Left lung (tissue), 10 donors: ENCODE data around the gene TGFB2. TPM values are rescaled to one million over a fixed set of nuclear protein-coding genes. Genes with fewer than 3 reads are reported as not detected.

Source experiments
- ATAC-seq: fragments of 200-7000 bp; cut with Tn5 transposase; one replicate; pipeline ENCODE4 v1.9.1; 2020; ENCODE audit warnings: moderate library complexity
- DNase-seq, 4 donors: peaks; one replicate each; pipeline ENCODE4 v3.0.0-alpha.2; 2013 to 2020
- H3K27ac ChIP-seq, 2 donors: fragments of 200-600 bp; sonication (generic) in 1 of 2; one replicate each; pipeline versions ENCODE4 v1.5.0 to v1.8.0; 2020 to 2021
- H3K27me3 ChIP-seq, 2 donors: fragments of 200-600 bp; sonication (generic) in 1 of 2; one replicate each; pipeline versions ENCODE4 v1.5.0 to v1.8.0; 2020 to 2021
- H3K36me3 ChIP-seq, 2 donors: fragments of 200-600 bp; sonication (generic) in 1 of 2; one replicate each; pipeline versions ENCODE4 v1.5.0 to v1.8.0; 2020 to 2021
- H3K4me1 ChIP-seq, 2 donors: fragments of 200-600 bp; one replicate each; pipeline ENCODE4 v1.8.0; 2021
- H3K4me3 ChIP-seq, 2 donors: fragments of 200-600 bp; sonication (generic) in 1 of 2; one replicate each; pipeline versions ENCODE4 v1.5.0 to v1.8.0; 2020 to 2021; ENCODE audit warnings: mild to moderate bottlenecking in 1 of 2
- H3K9me3 ChIP-seq, 2 donors: fragments of 200-600 bp; sonication (generic) in 1 of 2; one replicate each; pipeline versions ENCODE4 v1.5.0 to v1.8.0; 2020 to 2021
- CTCF ChIP-seq, 2 donors: fragments of 200-600 bp; sonication (generic) in 1 of 2; IDR thresholded peaks; one replicate each; pipeline versions ENCODE4 v1.5.0 to v1.8.0; 2021; ENCODE audit warnings: antibody characterized with exemption in 2 of 2
- intact Hi-C, 2 donors: fragments of 100-400 bp; cut with DNase I; formaldehyde crosslinking; loops; one replicate each; pipeline versions ENCODE4 v1.11.2 to v1.14.2; 2022
- polyA plus RNA-seq, 6 donors: library from polyadenylated mRNA; unstranded; fragments of 120-200 nt; gene quantifications; one replicate each; pipeline ENCODE4 v1.2.1, GENCODE V29; 2013; ENCODE audit not compliant: insufficient read length in 6 of 6
- total RNA-seq, 2 donors: library from RNA; stranded (reverse); fragmentation: NEBNext Ultra II Directional; extraction: Animal tissue kit (Norgen Biotek cat#: 25700); gene quantifications; one replicate each; pipeline ENCODE4 v1.2.1, GENCODE V29; 2021
- donor health status: DM: no; HTN: yes; CAD: no.
- donor health status: DM: no; HTN: no; CAD: no.

Gene TGFB2
- total and polyA plus RNA-seq, 8 donors = 9.8 to 177 (median 136) TPM

- Histone ChIP-seq H3K9me3 (no peaks in the 10 kb centered on the region), H3K4me3 (no peak overlapping the region), H3K27me3 (no peaks in the 10 kb centered on the region), H3K27ac (no peak overlapping the region), H3K4me1 (no peaks in the 10 kb centered on the region), H3K36me3 (no peaks in the 10 kb centered on the region)
- no peak for TF ChIP-seq CTCF (IDR thresholded peaks at IDR 0.05)
- no peak for DNase-seq
- intact Hi-C loops = no loop called here
- no peak for ATAC-seq
These were observed 46.7 kb upstream of the TGFB2 start for GRCh38 chr1:218298398-218298797.

- H3K36me3 ChIP-seq = no peaks in the 10 kb centered on the region
- TF ChIP-seq CTCF (IDR thresholded peaks at IDR 0.05) = peak in 1 of 2 donors; percentile 28
- H3K4me3 ChIP-seq = no peak overlapping the region
- H3K27ac ChIP-seq = no peak overlapping the region
- no peaks in the 10 kb centered on the region for H3K4me1 ChIP-seq
- no peaks in the 10 kb centered on the region for H3K9me3 ChIP-seq
- DNase-seq (peak in 2 of 4 donors; percentile 32 to 60), ATAC-seq (peak; percentile 69)
- no peaks in the 10 kb centered on the region for H3K27me3 ChIP-seq
- intact Hi-C loops = no loop called here
These were observed 45.7 kb upstream of the TGFB2 start for GRCh38 chr1:218299416-218299815.

GRCh38 chr1:218301217-218301616 lies 43.9 kb upstream of the TGFB2 start:
- DNase-seq (no peak), ATAC-seq (peak; percentile 58)
- no peaks in the 10 kb centered on the region for H3K9me3 ChIP-seq
- H3K27me3 ChIP-seq = no peaks in the 10 kb centered on the region
- H3K36me3 ChIP-seq = no peaks in the 10 kb centered on the region
- H3K4me3 ChIP-seq = no peak overlapping the region
- intact Hi-C loops = no loop called here
- H3K4me1 ChIP-seq = no peaks in the 10 kb centered on the region
- no peak for TF ChIP-seq CTCF (IDR thresholded peaks at IDR 0.05)
- no peak overlapping the region for H3K27ac ChIP-seq

- Histone ChIP-seq H3K9me3 (no peaks in the 10 kb centered on the region), H3K27me3 (no peaks in the 10 kb centered on the region), H3K4me3 (no peak overlapping the region), H3K4me1 (no peaks in the 10 kb centered on the region), H3K27ac (no peak overlapping the region), H3K36me3 (no peaks in the 10 kb centered on the region)
- ATAC-seq (no peak), DNase-seq (no peak)
- TF ChIP-seq CTCF (IDR thresholded peaks at IDR 0.05) = no peak
- intact Hi-C loops = no loop called here
These were observed 43.0 kb upstream of the TGFB2 start for GRCh38 chr1:218302155-218302554.

GRCh38 chr1:218303176-218303879 lies 41.8 kb upstream of the TGFB2 start:
- DNase-seq (no peak), ATAC-seq (no peak)
- no peak for TF ChIP-seq CTCF (IDR thresholded peaks at IDR 0.05)
- peaks cover 0 to 11% of the 10 kb centered on the region in 2 donors for H3K36me3 ChIP-seq
- H3K27ac ChIP-seq = no peak overlapping the region
- H3K4me1 ChIP-seq = no peaks in the 10 kb centered on the region
- H3K27me3 ChIP-seq = no peaks in the 10 kb centered on the region
- no peaks in the 10 kb centered on the region for H3K9me3 ChIP-seq
- intact Hi-C loops = no loop called here
- no peak overlapping the region for H3K4me3 ChIP-seq
